Stimulated activated naive CD8-positive, alpha-beta T cell treated with anti-CD3 and anti-CD28 coated beads, Interleukin-15, Interleukin-2, amounts not matched to agents 100 U/mL and 50 U/mL, for 24 hours (primary cell): ENCODE measurements around the gene TMEM255B.

Experiments
- ATAC-seq: fragments of 150-1000 bp; cut with Tn5 transposase; one replicate; pipeline ENCODE4 v1.10.0; 2021
- DNase-seq: peaks from one replicate; pipeline ENCODE4 v3.0.0; 2021

TMEM255B gene

DNA sequence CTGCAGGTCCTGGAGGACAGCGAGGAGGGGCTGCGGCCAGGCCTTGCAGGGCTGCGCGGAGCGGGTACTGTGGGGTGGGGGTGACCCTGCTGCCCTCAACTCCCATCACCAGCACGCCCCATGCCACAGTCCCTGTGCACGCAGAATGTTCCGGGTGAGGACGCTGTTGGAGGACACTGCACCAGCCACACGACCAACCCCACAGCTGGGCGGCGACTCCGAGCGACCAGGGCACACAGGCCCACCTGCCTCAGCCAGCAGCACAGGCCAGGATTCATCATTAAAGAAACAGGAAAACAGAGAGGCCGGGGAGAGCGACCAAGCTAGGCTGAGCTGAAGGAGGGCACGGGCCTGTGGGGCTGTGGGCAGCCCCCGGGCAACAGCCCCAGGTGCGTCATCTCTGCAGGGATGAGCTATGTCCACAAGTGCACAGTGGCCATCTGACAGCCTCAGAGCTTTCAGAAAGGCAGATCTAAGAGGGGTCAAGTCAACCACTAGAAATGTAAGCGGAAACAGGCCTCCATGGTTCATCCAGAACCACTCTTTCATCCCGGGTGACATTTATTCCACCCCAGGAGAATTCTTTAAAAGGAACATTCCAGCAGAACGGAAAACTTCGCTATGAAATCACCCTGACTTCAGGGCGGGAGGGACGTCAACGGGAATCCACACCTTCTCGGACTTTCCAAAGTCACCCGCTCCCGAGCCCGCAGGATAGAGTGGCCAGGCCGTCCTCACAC, 103.3 kb downstream of the TMEM255B start:
- ATAC-seq: no peak

DNA sequence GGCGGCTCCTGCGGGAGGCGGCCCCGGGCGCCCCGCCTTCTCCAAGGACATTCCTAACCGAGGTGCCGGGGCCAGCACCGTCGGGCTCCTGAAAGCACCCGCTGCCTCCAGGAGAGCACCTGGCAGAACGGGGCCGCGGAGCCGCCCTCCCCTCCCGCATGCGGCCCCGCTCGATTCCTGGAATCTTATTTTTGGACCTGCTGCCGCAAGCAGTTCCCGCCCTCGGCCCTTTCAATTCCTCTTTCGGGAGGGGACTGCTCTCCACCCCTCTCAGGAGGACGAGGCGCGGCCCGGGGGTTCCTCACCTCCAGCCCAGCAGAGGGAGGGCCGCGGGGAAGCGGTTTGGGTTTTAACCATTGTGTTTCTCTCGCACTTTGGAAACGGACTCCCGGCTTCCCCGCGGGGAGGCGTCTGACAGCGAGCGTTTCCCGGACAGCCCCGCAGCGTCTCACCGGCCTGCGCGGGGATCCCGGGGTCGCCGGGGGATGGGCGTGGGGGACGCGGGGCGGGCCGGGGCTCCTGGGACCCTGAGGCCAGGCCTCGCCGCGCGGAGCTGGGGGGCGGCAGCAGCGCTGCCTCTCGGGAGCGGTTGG, 104.0 kb downstream of the TMEM255B start:
- no peak for ATAC-seq
- peak; percentile 30 for DNase-seq

More for the DNA sequence above, 103.3 kb downstream of the TMEM255B start:
- no peak for DNase-seq

DNA sequence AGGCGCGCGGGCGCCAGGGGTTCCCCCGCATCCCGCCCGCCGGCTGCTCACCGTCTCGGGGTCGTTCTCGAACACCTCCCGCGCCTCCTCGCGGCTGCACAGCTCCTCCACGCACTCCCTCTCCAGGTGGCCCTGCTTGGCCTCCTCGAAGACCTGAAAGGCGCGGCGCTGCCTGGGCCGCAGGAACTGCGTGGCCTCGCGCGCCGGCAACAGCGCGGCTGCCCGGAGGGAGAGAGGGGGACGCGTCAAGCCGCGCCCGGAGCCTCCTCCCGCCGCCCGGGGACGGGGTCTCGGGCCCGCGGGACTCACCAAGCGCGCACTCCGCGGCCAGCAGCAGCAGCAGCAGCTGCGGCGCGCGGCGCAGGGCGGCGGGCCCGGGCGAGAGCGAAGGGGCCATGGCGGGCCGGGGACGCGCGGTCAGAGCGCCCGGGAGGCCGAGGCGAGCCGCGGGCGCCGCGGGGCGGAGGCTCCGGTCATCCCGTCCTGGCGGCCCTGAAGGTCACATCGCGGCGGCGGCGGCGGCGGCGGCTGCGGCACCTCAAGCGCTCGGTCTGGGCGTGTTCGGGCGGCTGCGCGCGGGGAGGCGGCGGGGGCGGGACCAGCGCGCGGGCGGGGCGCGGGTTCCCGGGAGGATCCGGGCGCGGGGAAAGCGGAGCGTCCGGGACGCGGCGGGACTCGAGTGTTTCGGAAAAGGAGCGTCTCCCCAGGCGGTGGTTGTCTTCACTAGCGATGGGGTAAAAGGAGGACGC, 104.7 kb downstream of the TMEM255B start, which contains the start of gene GAS6:
GAS6 (minus strand) TSS at position 553 of the 749 bp plus-strand sequence; CDS start at position 397, 156 bp downstream.
- ATAC-seq (peak; percentile 25), DNase-seq (no peak)

DNA sequence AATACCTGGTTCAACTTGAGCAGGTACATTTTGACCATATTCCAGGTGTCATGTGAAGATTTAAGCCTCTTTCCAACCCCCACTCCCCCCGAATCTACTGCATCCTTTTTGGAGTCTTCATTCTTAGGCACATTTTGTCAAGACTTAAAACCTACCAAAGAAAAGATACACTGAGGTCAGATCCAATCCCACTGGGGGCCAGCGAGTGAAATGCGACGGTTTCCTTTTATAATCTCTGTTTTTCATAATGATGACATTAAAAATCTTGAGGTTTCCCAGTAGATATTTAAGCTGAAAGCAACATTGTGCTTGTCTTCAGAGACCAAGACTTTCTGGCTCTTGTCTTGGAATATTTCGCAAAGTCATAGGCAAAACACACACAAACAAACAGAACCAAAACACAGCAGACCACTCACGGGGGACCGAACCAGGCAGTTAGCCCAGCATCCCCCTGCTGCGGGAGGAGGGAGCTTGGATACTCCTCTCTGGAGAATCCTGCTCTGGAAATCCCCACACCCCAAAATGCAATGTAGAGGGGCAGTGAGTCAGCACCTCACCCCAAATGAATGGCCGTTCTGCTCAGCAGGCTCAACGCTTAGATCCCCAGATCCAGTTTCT, 105.4 kb downstream of the TMEM255B start:
- no peak for DNase-seq
- ATAC-seq: no peak

DNA sequence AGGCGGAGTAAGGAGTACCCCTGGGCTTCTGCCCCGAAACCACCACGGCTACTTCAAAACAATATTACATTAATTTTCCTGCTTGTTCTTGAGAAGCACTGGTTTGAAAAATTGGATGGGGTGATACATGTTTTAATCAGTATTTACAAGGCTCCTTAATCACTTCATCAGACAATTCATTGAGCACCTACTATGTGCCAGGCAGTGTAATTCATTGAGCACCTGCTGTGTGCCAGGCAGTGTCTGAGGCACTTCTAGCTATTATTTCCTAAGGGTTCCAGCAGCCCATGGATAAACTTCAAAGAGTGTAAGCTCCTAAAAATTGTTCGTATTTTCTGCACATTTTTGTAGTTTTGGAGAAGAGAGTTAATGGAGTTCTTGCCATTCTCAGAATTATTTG, 106.4 kb downstream of the TMEM255B start:
- no peak for ATAC-seq

More for the DNA sequence above, 106.4 kb downstream of the TMEM255B start:
- no peak for DNase-seq
